SK-N-SH treated with all-trans-retinoic acid at 6 μM for 48 hours (cell line): ENCODE results near the gene LRBA.

Experiments
- ATAC-seq: fragments of 200-7000 bp; cut with Tn5 transposase; 3 replicates; pipeline ENCODE4 v1.9.1; 2020; ENCODE audit warnings: mild to moderate bottlenecking, moderate library complexity
- ARNTL ChIP-seq: fragments of 450-650 bp; formaldehyde crosslinking; IDR thresholded peaks from 2 replicates; pipeline ENCODE4 v1.5.0; 2020; ENCODE audit warnings: low read depth, mild to moderate bottlenecking, moderate library complexity, borderline replicate concordance
- BACH2 ChIP-seq: fragments of 250-450 bp; sonication (Bioruptor Pico); IDR thresholded peaks from 2 replicates; pipeline ENCODE4 v1.9.0; 2021; ENCODE audit warnings: mild to moderate bottlenecking, borderline replicate concordance
- CREB5 ChIP-seq: fragments of 250-450 bp; sonication (Bioruptor Pico); IDR thresholded peaks from 2 replicates; pipeline ENCODE4 v1.5.1; 2020; ENCODE audit warnings: low read depth, mild to moderate bottlenecking, moderate library complexity
- CSDC2 ChIP-seq: fragments of 250-450 bp; sonication (Bioruptor Pico); IDR thresholded peaks from 2 replicates; pipeline ENCODE4 v1.5.0; 2020; ENCODE audit warnings: mild to moderate bottlenecking, moderate library complexity
- CSRNP3 ChIP-seq: fragments of 250-450 bp; sonication (Bioruptor Pico); IDR thresholded peaks from 2 replicates; pipeline ENCODE4 v1.5.1; 2021; ENCODE audit warnings: mild to moderate bottlenecking, moderate library complexity
- ESRRG ChIP-seq: fragments of 250-450 bp; sonication (Bioruptor Pico); IDR thresholded peaks from 2 replicates; pipeline ENCODE4 v1.6.1; 2021; ENCODE audit warnings: mild to moderate bottlenecking
- GLIS3 ChIP-seq: fragments of 250-450 bp; sonication (Bioruptor Pico); IDR thresholded peaks from 2 replicates; pipeline ENCODE4 v1.5.0; 2020; ENCODE audit warnings: mild to moderate bottlenecking, moderate library complexity
- ISL1 ChIP-seq: fragments of 250-450 bp; sonication (Bioruptor Pico); IDR thresholded peaks from 2 replicates; pipeline ENCODE4 v2.1.2; 2022; ENCODE audit warnings: mild to moderate bottlenecking, moderate library complexity
- OSR1 ChIP-seq: fragments of 250-450 bp; sonication (Bioruptor Pico); IDR thresholded peaks from 2 replicates; pipeline ENCODE4 v1.8.0; 2022; ENCODE audit warnings: moderate library complexity, mild to moderate bottlenecking, inconsistent platforms
- PATZ1 ChIP-seq: fragments of 250-450 bp; sonication (Bioruptor Pico); IDR thresholded peaks from 2 replicates; pipeline ENCODE4 v1.8.0; 2020; ENCODE audit warnings: mild to moderate bottlenecking, moderate library complexity, borderline replicate concordance
- POU6F1 ChIP-seq: fragments of 250-450 bp; sonication (Bioruptor Pico); IDR thresholded peaks from 2 replicates; pipeline ENCODE4 v1.8.0; 2021; ENCODE audit warnings: low read depth, mild to moderate bottlenecking, moderate library complexity, borderline replicate concordance
- PPARA ChIP-seq: fragments of 250-450 bp; sonication (Bioruptor Pico); IDR thresholded peaks from 2 replicates; pipeline ENCODE4 v1.5.0; 2020; ENCODE audit warnings: mild to moderate bottlenecking, borderline replicate concordance
- RARB ChIP-seq: fragments of 250-450 bp; sonication (Bioruptor Pico); IDR thresholded peaks from 2 replicates; pipeline ENCODE4 v1.8.0; 2021; ENCODE audit warnings: mild to moderate bottlenecking, moderate library complexity
- SNAI2 ChIP-seq: fragments of 250-450 bp; sonication (Bioruptor Pico); IDR thresholded peaks from 2 replicates; pipeline ENCODE4 v1.5.0; 2020; ENCODE audit warnings: mild to moderate bottlenecking, moderate library complexity
- TCF4 ChIP-seq: fragments of 250-450 bp; sonication (Bioruptor Pico); IDR thresholded peaks from 2 replicates; pipeline ENCODE4 v1.8.0; 2021; ENCODE audit warnings: mild to moderate bottlenecking, moderate library complexity, borderline replicate concordance
- TOX ChIP-seq: fragments of 250-450 bp; sonication (Bioruptor Pico); IDR thresholded peaks from 2 replicates; pipeline ENCODE4 v1.8.0; 2021; ENCODE audit warnings: mild to moderate bottlenecking, moderate library complexity, borderline replicate concordance
- TSHZ2 ChIP-seq: fragments of 250-450 bp; sonication (Bioruptor Pico); IDR thresholded peaks from 2 replicates; pipeline ENCODE4 v1.5.0; 2020; ENCODE audit warnings: mild to moderate bottlenecking, moderate library complexity
- ZC3H10 ChIP-seq: fragments of 250-450 bp; sonication (Bioruptor Pico); IDR thresholded peaks from 2 replicates; pipeline ENCODE4 v1.5.1; 2021; ENCODE audit warnings: mild to moderate bottlenecking, moderate library complexity
- ZFP3 ChIP-seq: fragments of 250-450 bp; sonication (Bioruptor Pico); IDR thresholded peaks from 2 replicates; pipeline ENCODE4 v1.5.0; 2020; ENCODE audit warnings: mild to moderate bottlenecking, moderate library complexity
- ZFP30 ChIP-seq: fragments of 450-650 bp; formaldehyde crosslinking; IDR thresholded peaks from 2 replicates; pipeline ENCODE4 v1.5.0; 2022; ENCODE audit warnings: mild to moderate bottlenecking, moderate library complexity
- ZNF565 ChIP-seq: fragments of 450-650 bp; formaldehyde crosslinking; conservative IDR thresholded peaks from 2 replicates; pipeline ENCODE4 v1.5.0; 2020; ENCODE audit warnings: low read depth, mild to moderate bottlenecking, moderate library complexity
- ZNF70 ChIP-seq: fragments of 450-650 bp; formaldehyde crosslinking; IDR thresholded peaks from 2 replicates; pipeline ENCODE4 v1.5.0; 2020; ENCODE audit warnings: mild to moderate bottlenecking, moderate library complexity
- ZNF8 ChIP-seq: fragments of 450-650 bp; formaldehyde crosslinking; IDR thresholded peaks from 2 replicates; pipeline ENCODE4 v1.5.0; 2020; ENCODE audit warnings: mild to moderate bottlenecking, moderate library complexity

LRBA gene

GRCh38 chr4:150818661-150819060 lies 196.4 kb downstream of the LRBA start:
- ATAC-seq: no peak
- TF ChIP-seq ZC3H10 (CRISPR knock-in tag) (no peak), ZFP3 (CRISPR knock-in tag) (no peak), OSR1 (CRISPR knock-in tag) (no peak), PPARA (CRISPR knock-in tag) (no peak), ISL1 (CRISPR knock-in tag) (no peak), ARNTL (CRISPR knock-in tag) (no peak), PATZ1 (CRISPR knock-in tag) (no peak), ZFP30 (CRISPR knock-in tag) (no peak), POU6F1 (CRISPR knock-in tag) (no peak), RARB (CRISPR knock-in tag) (no peak), BACH2 (CRISPR knock-in tag) (no peak), GLIS3 (CRISPR knock-in tag) (no peak), ZNF565 (no peak), TOX (CRISPR knock-in tag) (no peak), ZNF8 (CRISPR knock-in tag) (no peak), ZNF70 (CRISPR knock-in tag) (no peak)

GRCh38 chr4:150817804-150818528 lies 197.1 kb downstream of the LRBA start:
- no peak for ATAC-seq
- TF ChIP-seq ESRRG (no peak), ZFP30 (CRISPR knock-in tag) (no peak), TSHZ2 (CRISPR knock-in tag) (no peak), TOX (CRISPR knock-in tag) (no peak), ZNF70 (CRISPR knock-in tag) (no peak), CSRNP3 (CRISPR knock-in tag) (no peak), OSR1 (CRISPR knock-in tag) (no peak), RARB (CRISPR knock-in tag) (no peak), PPARA (CRISPR knock-in tag) (no peak), ZNF8 (CRISPR knock-in tag) (no peak), SNAI2 (CRISPR knock-in tag) (no peak), TCF4 (CRISPR knock-in tag) (no peak)

GRCh38 chr4:150817017-150817416 lies 198.1 kb downstream of the LRBA start:
- no peak for ATAC-seq
- TF ChIP-seq ZNF70 (CRISPR knock-in tag): no peak
- no peak for TF ChIP-seq ZNF8 (CRISPR knock-in tag)
- no peak for TF ChIP-seq TOX (CRISPR knock-in tag)
- no peak for TF ChIP-seq ZFP3 (CRISPR knock-in tag)
- TF ChIP-seq PPARA (CRISPR knock-in tag): no peak
- TF ChIP-seq TSHZ2 (CRISPR knock-in tag): no peak
- TF ChIP-seq ZC3H10 (CRISPR knock-in tag): no peak
- TF ChIP-seq CSDC2 (CRISPR knock-in tag): no peak
- TF ChIP-seq BACH2 (CRISPR knock-in tag): no peak
- TF ChIP-seq ZFP30 (CRISPR knock-in tag): no peak
- TF ChIP-seq PATZ1 (CRISPR knock-in tag): no peak
- TF ChIP-seq CREB5 (CRISPR knock-in tag): no peak
